Measurements from ENCODE around the gene KRTAP17-1.

DNA sequence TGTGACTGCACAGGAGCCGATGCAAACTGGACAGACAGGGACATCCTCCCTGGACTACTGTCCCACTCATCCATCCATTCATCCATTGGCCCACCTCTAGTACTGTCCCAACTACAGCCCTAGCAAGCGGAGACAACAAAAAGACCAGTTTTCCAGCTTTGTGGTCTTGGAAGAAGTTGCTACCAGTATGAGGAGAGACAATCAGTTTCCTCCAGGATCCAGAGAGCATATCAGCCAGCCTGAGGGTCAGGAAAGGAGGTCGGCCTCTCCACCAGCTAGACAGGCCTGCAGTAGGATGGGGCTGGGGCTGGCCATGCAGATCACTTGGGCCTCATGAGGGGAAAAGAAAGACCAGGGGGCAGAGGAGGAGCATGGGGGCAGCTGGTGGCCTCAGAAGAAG lies 18.3 kb upstream of the KRTAP17-1 start:
- TF ChIP-seq, protein P1, sequence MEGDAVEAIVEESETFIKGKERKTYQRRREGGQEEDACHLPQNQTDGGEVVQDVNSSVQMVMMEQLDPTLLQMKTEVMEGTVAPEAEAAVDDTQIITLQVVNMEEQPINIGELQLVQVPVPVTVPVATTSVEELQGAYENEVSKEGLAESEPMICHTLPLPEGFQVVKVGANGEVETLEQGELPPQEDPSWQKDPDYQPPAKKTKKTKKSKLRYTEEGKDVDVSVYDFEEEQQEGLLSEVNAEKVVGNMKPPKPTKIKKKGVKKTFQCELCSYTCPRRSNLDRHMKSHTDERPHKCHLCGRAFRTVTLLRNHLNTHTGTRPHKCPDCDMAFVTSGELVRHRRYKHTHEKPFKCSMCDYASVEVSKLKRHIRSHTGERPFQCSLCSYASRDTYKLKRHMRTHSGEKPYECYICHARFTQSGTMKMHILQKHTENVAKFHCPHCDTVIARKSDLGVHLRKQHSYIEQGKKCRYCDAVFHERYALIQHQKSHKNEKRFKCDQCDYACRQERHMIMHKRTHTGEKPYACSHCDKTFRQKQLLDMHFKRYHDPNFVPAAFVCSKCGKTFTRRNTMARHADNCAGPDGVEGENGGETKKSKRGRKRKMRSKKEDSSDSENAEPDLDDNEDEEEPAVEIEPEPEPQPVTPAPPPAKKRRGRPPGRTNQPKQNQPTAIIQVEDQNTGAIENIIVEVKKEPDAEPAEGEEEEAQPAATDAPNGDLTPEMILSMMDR (conservative IDR thresholded peaks at IDR 0.05), result no peak
- TF ChIP-seq EZH2 (IDR thresholded peaks at IDR 0.05; ENCODE audit: low read depth), result no peak
